Caco-2 (cell line): ENCODE results near the gene TMEM176A. TPM values are rescaled to one million over a fixed set of nuclear protein-coding genes. Genes with fewer than 3 reads are reported as not detected.
"Not testable (repeated sequence)": the region's sequence is repeated elsewhere in the genome, so short reads cannot be mapped to it uniquely, and the experiment has no call there.

Source experiments
- BruUV-seq: library from RNA; stranded (reverse); fragments of 400-500 nt; replicated peaks from 2 replicates; lab custom pipeline; 2021; lab: Mats Ljungman, UMichigan
- CTCF ChIA-PET: fragments of 300-600 bp; sonication (Branson Sonifier 250); formaldehyde crosslinking; loops from one replicate; lab custom pipeline; 2022; ENCODE audit warnings: antibody characterized with exemption; lab: Charles Lee
- POLR2A ChIA-PET: fragments of 300-600 bp; sonication (Branson Sonifier 250); formaldehyde crosslinking; loops from one replicate; lab custom pipeline; 2022; ENCODE audit warnings: antibody characterized with exemption; lab: Charles Lee
- DNase-seq, 2 experiments: peaks; one replicate each; pipeline versions ENCODE4 v3.0.0 to v3.0.0-alpha.2; 2020 to 2022
- H3K27me3 ChIP-seq: replicated peaks from 2 replicates; pipeline ENCODE4 v1.6.0; 2011; ENCODE audit warnings: low read length; ENCODE audit not compliant: control insufficient read depth, insufficient read depth
- H3K36me3 ChIP-seq: 2 replicates; pipeline ENCODE4 v1.5.1; 2011; ENCODE audit warnings: low read length; ENCODE audit not compliant: control insufficient read depth, insufficient read depth
- H3K4me1 ChIP-seq: fragments of 250-450 bp; sonication (Bioruptor Pico); 2 replicates; pipeline ENCODE4 v1.5.1; 2020; ENCODE audit warnings: mild to moderate bottlenecking
- H3K4me3 ChIP-seq: 2 replicates; pipeline ENCODE4 v1.5.1; 2011; ENCODE audit warnings: low read depth, mild to moderate bottlenecking, control low read depth, low read length
- H3K9me3 ChIP-seq: fragments of 250-450 bp; sonication (Bioruptor Pico); 2 replicates; pipeline ENCODE4 v1.5.1; 2020; ENCODE audit warnings: mild to moderate bottlenecking, moderate library complexity
- H3K27ac Mint-ChIP-seq: one replicate; pipeline ENCODE4 v1.8.0; 2022; ENCODE audit warnings: mixed read lengths; ENCODE audit not compliant: unreplicated experiment
- H3K27me3 Mint-ChIP-seq: one replicate; pipeline ENCODE4 v1.8.0; 2022; ENCODE audit warnings: mixed read lengths; ENCODE audit not compliant: insufficient read depth, unreplicated experiment
- H3K36me3 Mint-ChIP-seq: one replicate; pipeline ENCODE4 v1.8.0; 2022; ENCODE audit warnings: mild to moderate bottlenecking, mixed read lengths; ENCODE audit not compliant: insufficient read depth, unreplicated experiment
- H3K4me1 Mint-ChIP-seq: one replicate; pipeline ENCODE4 v1.8.0; 2022; ENCODE audit warnings: low read depth, mixed read lengths; ENCODE audit not compliant: unreplicated experiment
- H3K4me3 Mint-ChIP-seq: one replicate; pipeline ENCODE4 v1.8.0; 2022; ENCODE audit warnings: mild to moderate bottlenecking, moderate library complexity, mixed read lengths; ENCODE audit not compliant: unreplicated experiment
- H3K9me3 Mint-ChIP-seq: one replicate; pipeline ENCODE4 v1.8.0; 2022; ENCODE audit warnings: mixed read lengths; ENCODE audit not compliant: unreplicated experiment
- CTCF ChIP-seq, 2 experiments: fragments of 200-600 bp in 1 of 2; IDR thresholded peaks; 1 replicate in 1 of 2; 2 replicates in 1 of 2; pipeline versions ENCODE4 v1.5.1 to v1.8.0; 2011 to 2022; ENCODE audit warnings: antibody characterized with exemption in 1 of 2, control low read depth in 1 of 2, inconsistent platforms in 1 of 2, low read depth in 1 of 2, low read length in 1 of 2, mild to moderate bottlenecking in 1 of 2, moderate library complexity in 1 of 2; ENCODE audit not compliant: insufficient read depth in 1 of 2, severe bottlenecking in 1 of 2, unreplicated experiment in 1 of 2
- intact Hi-C: fragments of 100-400 bp; cut with micrococcal nuclease; formaldehyde crosslinking; loops from one replicate; pipeline ENCODE4 v1.10.0; 2022; ENCODE audit not compliant: unreplicated experiment
- total RNA-seq: library from RNA; stranded (reverse); gene quantifications from 2 replicates; pipeline ENCODE4 v1.2.3, GENCODE V29; 2022

Gene TMEM176A
- total RNA-seq, 1 experiment from 2014 or later = 49.6 TPM

- no peaks in the 10 kb centered on the region for H3K27me3 ChIP-seq
- intact Hi-C loops = no loop called here
- H3K4me1 ChIP-seq = peaks cover 15% of the 10 kb centered on the region
- H3K4me3 Mint-ChIP-seq = no peak overlapping the region
- peaks cover 29% of the 10 kb centered on the region for H3K9me3 Mint-ChIP-seq
- no peak for DNase-seq
- POLR2A ChIA-PET = no interaction called here
- H3K9me3 ChIP-seq = peaks cover 18% of the 10 kb centered on the region
- H3K27ac Mint-ChIP-seq = no peak overlapping the region
- CTCF ChIA-PET = no interaction called here
- peaks cover 15% of the 10 kb centered on the region for H3K36me3 Mint-ChIP-seq
- no peak overlapping the region for H3K4me3 ChIP-seq
- BruUV-seq = no TSS peak
- peaks cover 2% of the 10 kb centered on the region for H3K27me3 Mint-ChIP-seq
- no peaks in the 10 kb centered on the region for H3K36me3 ChIP-seq
- peaks cover 10% of the 10 kb centered on the region for H3K4me1 Mint-ChIP-seq
- no peak for TF ChIP-seq CTCF (IDR thresholded peaks at IDR 0.05; ENCODE audit: insufficient read depth in 1 of 2, low read depth in 1 of 2, low read length in 1 of 2, severe bottlenecking in 1 of 2, unreplicated experiment in 1 of 2)
Observed at GRCh38 chr7:150805864-150806263, 5.3 kb downstream of the TMEM176A start.

- H3K4me1 ChIP-seq = peaks cover 15% of the 10 kb centered on the region
- no peaks in the 10 kb centered on the region for H3K36me3 ChIP-seq
- no peak overlapping the region for H3K27ac Mint-ChIP-seq
- H3K4me1 Mint-ChIP-seq = peaks cover 10% of the 10 kb centered on the region
- ChIA-PET POLR2A (no interaction called here), CTCF (no interaction called here)
- no peak overlapping the region for H3K4me3 Mint-ChIP-seq
- no peak for DNase-seq
- intact Hi-C loops = no loop called here
- H3K4me3 ChIP-seq = no peak overlapping the region
- H3K36me3 Mint-ChIP-seq = peaks cover 15% of the 10 kb centered on the region
- no TSS peak for BruUV-seq
- no peak for TF ChIP-seq CTCF (IDR thresholded peaks at IDR 0.05; ENCODE audit: insufficient read depth in 1 of 2, low read depth in 1 of 2, low read length in 1 of 2, severe bottlenecking in 1 of 2, unreplicated experiment in 1 of 2)
- H3K27me3 Mint-ChIP-seq = peaks cover 2% of the 10 kb centered on the region
- H3K27me3 ChIP-seq = no peaks in the 10 kb centered on the region
- peaks cover 31% of the 10 kb centered on the region for H3K9me3 Mint-ChIP-seq
- H3K9me3 ChIP-seq = peaks cover 18% of the 10 kb centered on the region
Observed at GRCh38 chr7:150806454-150806853, 5.9 kb downstream of the TMEM176A start.

- peaks cover 18% of the 10 kb centered on the region for H3K9me3 ChIP-seq
- no peak overlapping the region for H3K4me3 Mint-ChIP-seq
- CTCF ChIA-PET = no interaction called here
- peaks cover 31% of the 10 kb centered on the region for H3K9me3 Mint-ChIP-seq
- POLR2A ChIA-PET = no interaction called here
- peaks cover 15% of the 10 kb centered on the region for H3K36me3 Mint-ChIP-seq
- peaks cover 10% of the 10 kb centered on the region for H3K4me1 Mint-ChIP-seq
- H3K27ac Mint-ChIP-seq = no peak overlapping the region
- no peak for TF ChIP-seq CTCF (IDR thresholded peaks at IDR 0.05; ENCODE audit: insufficient read depth in 1 of 2, low read depth in 1 of 2, low read length in 1 of 2, severe bottlenecking in 1 of 2, unreplicated experiment in 1 of 2)
- intact Hi-C loops = no loop called here
- DNase-seq = no peak
- H3K4me3 ChIP-seq = no peak overlapping the region
- no peaks in the 10 kb centered on the region for H3K36me3 ChIP-seq
- peaks cover 15% of the 10 kb centered on the region for H3K4me1 ChIP-seq
- H3K27me3 Mint-ChIP-seq = peaks cover 2% of the 10 kb centered on the region
- no peaks in the 10 kb centered on the region for H3K27me3 ChIP-seq
- BruUV-seq = no TSS peak
Observed at GRCh38 chr7:150806863-150807262, 6.3 kb downstream of the TMEM176A start.

DNA sequence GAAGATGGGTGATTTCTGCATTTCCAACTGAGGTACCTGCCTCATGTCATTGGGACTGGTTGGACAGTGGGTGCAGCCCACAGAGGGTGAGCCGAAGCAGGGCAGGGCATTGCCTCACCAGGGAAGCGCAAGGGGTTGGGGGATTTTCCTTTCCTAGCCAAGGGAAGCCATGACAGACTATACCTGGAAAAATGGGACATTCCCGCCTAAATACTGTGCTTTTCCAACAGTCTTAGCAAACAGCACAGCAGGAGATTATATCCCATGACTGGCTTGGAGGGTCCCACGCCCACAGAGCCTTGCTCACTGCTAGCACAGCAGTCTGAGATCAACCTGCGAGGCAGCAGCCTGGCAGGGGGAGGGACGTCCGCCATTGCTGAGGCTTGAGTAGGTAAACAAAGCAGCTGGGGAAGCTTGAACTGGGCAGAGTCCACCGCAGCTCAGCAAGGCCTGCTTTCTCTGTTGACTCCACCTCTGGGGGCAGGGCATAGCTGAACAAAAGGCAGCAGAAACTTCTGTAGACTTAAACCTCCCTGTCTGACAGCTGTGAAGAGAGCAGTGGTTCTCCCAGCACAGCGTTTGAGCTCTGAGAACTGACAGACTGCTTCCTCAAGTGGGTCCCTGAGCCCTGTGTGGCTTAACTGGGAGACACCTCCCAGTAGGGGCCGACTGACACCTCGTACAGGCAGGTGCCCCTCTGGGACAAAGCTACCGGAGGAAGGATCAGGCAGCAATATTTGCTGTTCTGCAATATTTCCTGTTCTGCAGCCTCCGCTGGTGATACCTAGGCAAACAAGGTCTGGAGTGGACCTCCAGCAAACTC, 7.3 kb downstream of the TMEM176A start:
- peak overlapping the region; percentile 54 for H3K4me3 Mint-ChIP-seq
- peaks cover 31% of the 10 kb centered on the region for H3K9me3 Mint-ChIP-seq
- ChIA-PET POLR2A (interaction anchor here (1.3 kb wide), 1 partner anchor 430 kb away, joined by 3 read pairs; no protein-coding TSS in a partner anchor), CTCF (interaction anchor here (1.2 kb wide), 1 partner anchor 69 kb away, joined by 4 read pairs; no protein-coding TSS in a partner anchor)
- not testable (repeated sequence) for H3K4me1 Mint-ChIP-seq, H3K4me3 ChIP-seq, H3K36me3 ChIP-seq, H3K27me3 Mint-ChIP-seq, BruUV-seq, H3K27me3 ChIP-seq
- Histone ChIP-seq H3K4me1 (peaks cover 15% of the 10 kb centered on the region), H3K9me3 (peaks cover 18% of the 10 kb centered on the region)
- peak; percentile 75 to 85 for DNase-seq
- H3K36me3 Mint-ChIP-seq = peaks cover 15% of the 10 kb centered on the region
- H3K27ac Mint-ChIP-seq = peak overlapping the region; percentile 11
- intact Hi-C loops = loop anchor here (1.0 to 2.0 kb wide), 2 partner anchors 23 to 29 kb away; no protein-coding TSS in a partner anchor
